HG03521 (cell line): ENCODE measurements around the gene RIOK3.

Experiments
- ATAC-seq: cut with Tn5 transposase; IDR thresholded peaks from one replicate; pipeline ENCODE4 v1.9.1; 2021; ENCODE audit warnings: mild to moderate bottlenecking, moderate library complexity; ENCODE audit not compliant: unreplicated experiment

Gene RIOK3

DNA sequence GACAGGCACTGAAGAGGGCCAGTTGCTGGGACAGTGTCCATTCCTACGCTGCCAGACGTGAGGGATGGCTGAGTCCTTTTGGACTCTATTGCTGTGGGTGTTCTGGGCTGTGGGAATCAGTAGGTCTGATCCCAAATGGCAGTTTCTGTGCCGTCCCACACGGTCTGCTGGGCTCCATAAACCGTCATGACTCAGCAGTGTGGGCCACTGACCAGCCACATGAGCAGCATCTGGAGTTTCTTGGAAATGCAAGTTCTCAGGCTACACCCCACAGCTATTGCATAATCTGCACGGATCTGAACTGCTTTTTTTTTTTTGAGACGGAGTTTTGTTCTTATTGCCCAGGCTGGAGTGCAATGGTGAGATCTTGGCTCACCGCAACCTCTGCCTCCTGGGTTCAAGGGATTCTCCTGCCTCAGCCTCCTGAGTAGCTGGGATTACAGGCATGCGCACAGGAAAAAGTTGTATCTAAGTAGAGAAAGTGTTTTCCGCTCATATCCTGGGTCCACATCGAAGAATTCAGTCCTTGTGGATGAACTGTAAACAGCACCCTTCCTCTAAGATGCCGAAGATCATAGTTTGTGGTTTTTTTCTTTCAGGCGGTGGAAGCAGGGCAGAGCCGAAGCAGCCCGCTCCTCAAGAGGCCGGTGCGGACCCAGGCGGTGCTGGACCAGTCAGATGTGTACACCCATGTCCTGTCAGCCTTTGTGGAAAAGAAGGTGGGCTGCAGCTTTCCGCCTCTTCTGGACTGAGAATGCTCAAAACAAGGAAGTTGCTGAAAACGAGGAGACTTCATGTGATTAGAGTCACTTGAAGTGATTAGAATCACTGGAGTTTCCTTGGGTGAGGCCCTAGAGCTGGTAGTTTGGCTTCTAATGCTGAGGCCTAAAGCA, 75.7 kb downstream of the RIOK3 start:
- no peak for ATAC-seq

DNA sequence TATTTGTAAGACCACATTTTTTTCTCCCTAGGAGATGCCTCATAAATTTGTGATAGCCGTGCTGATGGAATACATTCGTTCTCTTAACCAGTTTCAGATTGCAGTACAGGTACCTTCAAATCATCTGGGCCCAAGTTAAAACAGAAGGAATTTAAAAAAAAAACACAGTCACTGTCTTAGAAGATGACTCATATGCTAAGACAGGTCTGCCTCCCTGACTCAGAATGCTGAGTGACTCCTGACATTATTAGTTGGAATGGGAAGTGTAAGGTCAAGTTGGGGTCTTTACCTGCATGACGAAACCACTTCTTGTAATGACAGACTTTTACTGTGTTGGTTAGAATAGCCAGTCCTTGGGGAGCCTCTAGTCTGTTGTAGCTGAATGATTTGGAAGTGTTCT, 76.5 kb downstream of the RIOK3 start:
- ATAC-seq = no peak

DNA sequence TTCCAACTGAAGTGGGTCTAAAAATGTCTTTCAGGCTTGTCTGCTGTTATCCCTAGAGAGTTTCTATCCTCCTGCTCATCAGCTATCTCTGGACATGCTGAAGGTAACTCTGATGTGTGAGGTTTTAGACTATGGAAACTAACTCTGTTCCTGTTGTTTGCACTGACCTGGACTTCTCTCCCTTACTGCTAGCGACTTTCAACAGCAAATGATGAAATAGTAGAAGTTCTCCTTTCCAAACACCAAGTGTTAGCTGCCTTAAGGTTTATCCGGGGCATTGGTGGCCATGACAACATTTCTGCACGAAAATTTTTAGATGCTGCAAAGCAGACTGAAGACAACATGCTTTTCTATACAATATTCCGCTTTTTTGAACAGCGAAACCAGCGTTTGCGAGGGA, 77.1 kb downstream of the RIOK3 start:
- ATAC-seq = no peak

DNA sequence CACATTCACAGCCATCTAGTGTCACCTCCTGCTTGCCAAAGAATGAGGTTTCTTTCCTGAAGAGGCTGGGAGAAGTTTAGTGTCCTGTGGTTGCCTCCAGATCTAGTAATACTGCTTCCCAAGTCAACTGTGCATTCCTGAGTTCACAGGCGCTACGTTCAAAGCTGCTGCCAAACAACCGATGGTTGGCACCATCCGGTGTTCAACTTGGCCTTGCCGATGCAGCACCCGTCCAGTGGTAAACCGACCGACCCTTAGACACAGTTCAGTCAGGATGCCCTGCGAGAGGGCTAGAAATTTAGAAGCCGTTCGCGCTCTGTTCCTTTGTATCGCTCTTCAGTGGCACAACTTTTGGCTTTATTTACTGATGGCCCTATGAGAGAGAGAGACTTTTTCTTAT, 78.8 kb downstream of the RIOK3 start:
- ATAC-seq = no peak
